IMR-90 (cell line): Measurements from ENCODE around the gene SLC25A30.
"Not testable (repeated sequence)": the region's sequence is repeated elsewhere in the genome, so short reads cannot be mapped to it uniquely, and the experiment has no call there.

ENCODE experiments used
- BHLHE40 ChIP-seq: fragments of 150-350 bp; IDR thresholded peaks from 2 replicates; pipeline ENCODE4 v1.6.1; 2016; ENCODE audit warnings: mild to moderate bottlenecking, low read depth, low read length
- CHD1 ChIP-seq: IDR thresholded peaks from 2 replicates; pipeline ENCODE4 v1.6.1; 2012; ENCODE audit warnings: low read depth, low read length, improper control_type of control experiment
- CTCF ChIP-seq: conservative IDR thresholded peaks from 2 replicates; pipeline ENCODE4 v1.5.1; 2012; ENCODE audit warnings: mild to moderate bottlenecking, low read depth, low read length, improper control_type of control experiment
- FOS ChIP-seq: fragments of 150-350 bp; IDR thresholded peaks from 2 replicates; pipeline ENCODE4 v1.6.1; 2016; ENCODE audit warnings: low read depth, low read length
- MAZ ChIP-seq: IDR thresholded peaks from 2 replicates; pipeline ENCODE4 v1.6.1; 2012; ENCODE audit warnings: low read depth, mild to moderate bottlenecking, low read length, improper control_type of control experiment, moderate library complexity, borderline replicate concordance
- MXI1 ChIP-seq: IDR thresholded peaks from 2 replicates; pipeline ENCODE4 v1.6.1; 2012; ENCODE audit warnings: low read depth, mild to moderate bottlenecking, low read length, moderate library complexity, borderline replicate concordance
- NFE2L2 ChIP-seq: fragments of 150-350 bp; IDR thresholded peaks from 2 replicates; pipeline ENCODE4 v1.6.1; 2016; ENCODE audit warnings: low read depth, mild to moderate bottlenecking, low read length
- POLR2A ChIP-seq: IDR thresholded peaks from 2 replicates; pipeline ENCODE4 v1.6.1; 2012; ENCODE audit warnings: mild to moderate bottlenecking, low read depth, low read length
- RAD21 ChIP-seq: IDR thresholded peaks from 2 replicates; pipeline ENCODE4 v1.6.1; 2012; ENCODE audit warnings: low read length, improper control_type of control experiment
- RCOR1 ChIP-seq: IDR thresholded peaks from 2 replicates; pipeline ENCODE4 v1.6.1; 2012; ENCODE audit warnings: mild to moderate bottlenecking, low read length, improper control_type of control experiment; ENCODE audit not compliant: insufficient replicate concordance
- RFX5 ChIP-seq: IDR thresholded peaks from 2 replicates; pipeline ENCODE4 v1.8.0; 2012; ENCODE audit warnings: low read depth, mild to moderate bottlenecking, low read length, moderate library complexity
- SMC3 ChIP-seq: fragments of 150-350 bp; IDR thresholded peaks from 2 replicates; pipeline ENCODE4 v1.6.1; 2016; ENCODE audit warnings: low read depth, mild to moderate bottlenecking, antibody characterized with exemption, low read length, moderate library complexity
- TF ChIP-seq, protein P1 (sequence below): fragments of 150-350 bp; IDR thresholded peaks from 2 replicates; pipeline ENCODE4 v1.6.1; 2016; ENCODE audit warnings: low read depth, mild to moderate bottlenecking, low read length, moderate library complexity, borderline replicate concordance
- TF ChIP-seq, protein P2 (sequence below): fragments of 150-350 bp; IDR thresholded peaks from 2 replicates; pipeline ENCODE4 v1.6.1; 2017; ENCODE audit warnings: mild to moderate bottlenecking, antibody characterized with exemption, low read length, low read depth

DNA sequence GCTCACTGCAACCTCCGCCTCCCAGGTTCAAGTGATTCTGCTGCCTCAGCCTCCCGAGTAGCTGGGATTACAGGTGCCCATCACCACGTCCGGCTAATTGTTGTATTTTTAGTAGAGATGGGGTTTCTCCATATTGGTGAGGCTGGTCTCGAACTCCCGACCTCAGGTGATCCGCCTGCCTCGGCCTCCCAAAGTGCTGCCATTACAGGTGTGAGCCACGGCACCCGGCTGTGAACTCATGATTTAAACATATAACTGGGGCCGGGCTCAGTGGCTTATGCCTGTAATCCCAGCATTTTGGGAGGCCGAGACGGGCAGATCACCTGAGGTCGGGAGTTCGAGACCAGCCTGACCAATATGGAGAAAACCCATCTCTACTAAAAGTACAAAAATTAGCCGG is 1.2 kb upstream of the SLC25A30 start:
- not testable (repeated sequence) for TF ChIP-seq CTCF, RAD21, RFX5, MXI1, POLR2A, RCOR1, SMC3, CHD1, FOS, NFE2L2, BHLHE40, MAZ
- TF ChIP-seq, protein P1, sequence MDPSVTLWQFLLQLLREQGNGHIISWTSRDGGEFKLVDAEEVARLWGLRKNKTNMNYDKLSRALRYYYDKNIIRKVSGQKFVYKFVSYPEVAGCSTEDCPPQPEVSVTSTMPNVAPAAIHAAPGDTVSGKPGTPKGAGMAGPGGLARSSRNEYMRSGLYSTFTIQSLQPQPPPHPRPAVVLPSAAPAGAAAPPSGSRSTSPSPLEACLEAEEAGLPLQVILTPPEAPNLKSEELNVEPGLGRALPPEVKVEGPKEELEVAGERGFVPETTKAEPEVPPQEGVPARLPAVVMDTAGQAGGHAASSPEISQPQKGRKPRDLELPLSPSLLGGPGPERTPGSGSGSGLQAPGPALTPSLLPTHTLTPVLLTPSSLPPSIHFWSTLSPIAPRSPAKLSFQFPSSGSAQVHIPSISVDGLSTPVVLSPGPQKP, result not testable (repeated sequence)
- TF ChIP-seq, protein P2, sequence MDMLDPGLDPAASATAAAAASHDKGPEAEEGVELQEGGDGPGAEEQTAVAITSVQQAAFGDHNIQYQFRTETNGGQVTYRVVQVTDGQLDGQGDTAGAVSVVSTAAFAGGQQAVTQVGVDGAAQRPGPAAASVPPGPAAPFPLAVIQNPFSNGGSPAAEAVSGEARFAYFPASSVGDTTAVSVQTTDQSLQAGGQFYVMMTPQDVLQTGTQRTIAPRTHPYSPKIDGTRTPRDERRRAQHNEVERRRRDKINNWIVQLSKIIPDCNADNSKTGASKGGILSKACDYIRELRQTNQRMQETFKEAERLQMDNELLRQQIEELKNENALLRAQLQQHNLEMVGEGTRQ, result not testable (repeated sequence)
